Thoracic aorta (tissue), 2 donors: ENCODE data around the gene OLFM1. TPM values are rescaled to one million over a fixed set of nuclear protein-coding genes. Genes with fewer than 3 reads are reported as not detected.

Experiments used
- ATAC-seq: fragments of 150-250 bp; one replicate; pipeline ENCODE4 v1.8.0; 2017; ENCODE audit warnings: low read depth; ENCODE audit not compliant: insufficient number of reproducible peaks, low FRiP score
- DNase-seq: peaks from one replicate; pipeline ENCODE4 v3.0.0-alpha.2; 2020; ENCODE audit warnings: low spot score
- H3K27ac ChIP-seq, 2 donors: fragments of 200-600 bp; sonication (generic); 1 replicate in 1 of 2; 2 replicates in 1 of 2; pipeline ENCODE4 v1.5.1; 2016; ENCODE audit warnings: mild to moderate bottlenecking in 2 of 2, moderate library complexity in 2 of 2
- H3K27me3 ChIP-seq: fragments of 200-600 bp; sonication (generic); replicated peaks from 2 replicates; pipeline ENCODE4 v1.6.0; 2016; ENCODE audit warnings: mild to moderate bottlenecking; ENCODE audit not compliant: insufficient read depth
- H3K36me3 ChIP-seq: fragments of 200-600 bp; sonication (generic); one replicate; pipeline ENCODE4 v1.5.1; 2016
- H3K4me1 ChIP-seq, 2 donors: fragments of 200-600 bp; sonication (generic); 1 replicate in 1 of 2; 2 replicates in 1 of 2; pipeline versions ENCODE4 v1.5.1 to v1.6.0; 2016; ENCODE audit warnings: low read depth in 2 of 2, mild to moderate bottlenecking in 1 of 2; ENCODE audit not compliant: control insufficient read depth in 1 of 2
- H3K4me3 ChIP-seq: fragments of 200-600 bp; sonication (generic); 2 replicates; pipeline ENCODE4 v1.5.1; 2016; ENCODE audit warnings: mild to moderate bottlenecking
- H3K9me3 ChIP-seq: fragments of 200-600 bp; sonication (generic); 2 replicates; pipeline ENCODE4 v1.5.1; 2016
- total RNA-seq, 2 donors: library from RNA; depleted of rRNA; stranded (reverse); fragments of >200 nt; gene quantifications; one replicate each; pipeline versions ENCODE4 v1.1.0 to v1.2.3, GENCODE V29; 2016
- TF ChIP-seq, protein P1 (sequence below): fragments of 200-600 bp; sonication (generic); IDR thresholded peaks from one replicate; pipeline ENCODE4 v1.5.1; 2019; ENCODE audit warnings: antibody characterized with exemption

OLFM1 gene
- total RNA-seq, 2 donors from 2014 or later = 14.5 to 24.5 TPM

DNA sequence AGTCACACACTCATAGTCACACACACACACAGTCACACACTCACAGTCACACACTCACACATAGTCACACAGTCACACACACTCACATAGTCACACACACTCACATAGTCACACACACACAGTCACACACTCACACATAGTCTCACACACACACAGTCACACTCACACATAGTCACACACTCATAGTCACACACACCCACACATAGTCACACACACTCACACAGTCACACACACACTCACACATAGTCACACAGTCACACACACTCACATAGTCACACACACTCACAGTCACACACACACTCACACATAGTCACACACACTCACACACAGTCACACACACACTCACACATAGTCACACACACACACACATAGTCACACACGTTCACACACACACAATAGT is 4.1 kb downstream of the OLFM1 start:
- H3K27ac ChIP-seq = no peak overlapping the region
- no peaks in the 10 kb centered on the region for H3K36me3 ChIP-seq
- H3K9me3 ChIP-seq = no peaks in the 10 kb centered on the region
- H3K4me1 ChIP-seq = peaks cover 6 to 18% of the 10 kb centered on the region in 2 donors
- H3K4me3 ChIP-seq = no peak overlapping the region
- ATAC-seq (no peak), DNase-seq (no peak)
- TF ChIP-seq, protein P1, sequence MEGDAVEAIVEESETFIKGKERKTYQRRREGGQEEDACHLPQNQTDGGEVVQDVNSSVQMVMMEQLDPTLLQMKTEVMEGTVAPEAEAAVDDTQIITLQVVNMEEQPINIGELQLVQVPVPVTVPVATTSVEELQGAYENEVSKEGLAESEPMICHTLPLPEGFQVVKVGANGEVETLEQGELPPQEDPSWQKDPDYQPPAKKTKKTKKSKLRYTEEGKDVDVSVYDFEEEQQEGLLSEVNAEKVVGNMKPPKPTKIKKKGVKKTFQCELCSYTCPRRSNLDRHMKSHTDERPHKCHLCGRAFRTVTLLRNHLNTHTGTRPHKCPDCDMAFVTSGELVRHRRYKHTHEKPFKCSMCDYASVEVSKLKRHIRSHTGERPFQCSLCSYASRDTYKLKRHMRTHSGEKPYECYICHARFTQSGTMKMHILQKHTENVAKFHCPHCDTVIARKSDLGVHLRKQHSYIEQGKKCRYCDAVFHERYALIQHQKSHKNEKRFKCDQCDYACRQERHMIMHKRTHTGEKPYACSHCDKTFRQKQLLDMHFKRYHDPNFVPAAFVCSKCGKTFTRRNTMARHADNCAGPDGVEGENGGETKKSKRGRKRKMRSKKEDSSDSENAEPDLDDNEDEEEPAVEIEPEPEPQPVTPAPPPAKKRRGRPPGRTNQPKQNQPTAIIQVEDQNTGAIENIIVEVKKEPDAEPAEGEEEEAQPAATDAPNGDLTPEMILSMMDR = no peak
- H3K27me3 ChIP-seq = no peaks in the 10 kb centered on the region

DNA sequence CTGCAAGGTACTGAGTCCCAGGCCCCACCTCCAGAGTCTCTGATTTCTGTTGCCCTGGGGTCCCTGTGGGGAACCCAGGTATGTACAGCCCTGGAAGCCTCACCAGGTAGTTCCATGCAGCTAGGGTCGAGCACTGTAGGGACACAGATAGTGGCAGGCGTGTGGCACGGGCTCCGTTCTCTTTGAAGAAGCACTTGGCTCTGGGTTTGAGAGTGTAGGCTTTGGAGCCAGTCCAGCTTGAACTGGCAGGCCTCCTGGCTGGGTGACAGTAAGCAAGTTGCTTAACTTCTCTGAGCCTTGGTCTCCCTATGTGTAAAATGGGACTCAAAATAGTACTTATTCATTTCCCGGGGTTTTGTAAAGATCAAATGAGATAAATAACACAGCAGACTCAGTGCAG is 5.6 kb downstream of the OLFM1 start:
- no peak overlapping the region for H3K27ac ChIP-seq
- no peak for ATAC-seq
- no peaks in the 10 kb centered on the region for H3K36me3 ChIP-seq
- H3K4me3 ChIP-seq = no peak overlapping the region
- no peaks in the 10 kb centered on the region for H3K27me3 ChIP-seq
- peaks cover 0 to 7% of the 10 kb centered on the region in 2 donors for H3K4me1 ChIP-seq
- TF ChIP-seq, protein P1 = no peak
- no peak for DNase-seq
- H3K9me3 ChIP-seq = no peaks in the 10 kb centered on the region

DNA sequence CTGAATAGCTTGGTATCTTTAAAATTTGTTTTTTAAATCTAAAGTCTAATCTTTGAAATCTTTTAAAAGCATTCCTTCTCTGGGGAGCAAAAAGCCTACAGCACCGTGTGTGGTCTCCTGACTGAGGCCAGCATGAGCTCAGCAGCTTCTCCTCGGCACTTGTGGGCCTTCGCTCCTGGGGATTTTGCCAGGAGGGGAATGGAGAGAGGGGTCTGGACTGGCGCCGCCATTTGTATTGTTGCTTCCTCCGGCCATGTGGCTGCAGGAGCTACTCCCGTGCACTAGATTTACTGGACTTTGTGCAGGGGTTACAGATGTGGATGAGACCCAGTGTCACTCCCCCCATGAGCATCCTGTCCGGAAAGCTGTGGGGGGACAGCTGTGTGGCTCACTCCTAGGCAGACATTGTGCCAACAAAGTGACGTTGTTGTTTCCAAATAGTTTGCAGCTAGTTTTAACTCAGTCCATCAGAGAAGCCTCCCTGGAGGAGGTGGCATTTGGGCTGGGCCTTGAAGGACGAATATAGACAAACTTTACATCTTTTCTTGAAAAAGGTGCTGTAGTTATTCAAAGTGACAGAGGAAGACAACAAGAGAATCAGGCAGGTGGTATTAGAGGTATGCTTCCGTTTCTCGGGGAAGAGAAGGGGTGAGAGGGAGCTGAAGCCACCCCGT is 6.6 kb downstream of the OLFM1 start:
- Histone ChIP-seq H3K4me3 (no peak overlapping the region), H3K36me3 (no peaks in the 10 kb centered on the region), H3K27me3 (no peaks in the 10 kb centered on the region), H3K27ac (no peak overlapping the region), H3K4me1 (no peaks in the 10 kb centered on the region), H3K9me3 (no peaks in the 10 kb centered on the region)
- DNase-seq (no peak), ATAC-seq (no peak)
- TF ChIP-seq, protein P1 = no peak

DNA sequence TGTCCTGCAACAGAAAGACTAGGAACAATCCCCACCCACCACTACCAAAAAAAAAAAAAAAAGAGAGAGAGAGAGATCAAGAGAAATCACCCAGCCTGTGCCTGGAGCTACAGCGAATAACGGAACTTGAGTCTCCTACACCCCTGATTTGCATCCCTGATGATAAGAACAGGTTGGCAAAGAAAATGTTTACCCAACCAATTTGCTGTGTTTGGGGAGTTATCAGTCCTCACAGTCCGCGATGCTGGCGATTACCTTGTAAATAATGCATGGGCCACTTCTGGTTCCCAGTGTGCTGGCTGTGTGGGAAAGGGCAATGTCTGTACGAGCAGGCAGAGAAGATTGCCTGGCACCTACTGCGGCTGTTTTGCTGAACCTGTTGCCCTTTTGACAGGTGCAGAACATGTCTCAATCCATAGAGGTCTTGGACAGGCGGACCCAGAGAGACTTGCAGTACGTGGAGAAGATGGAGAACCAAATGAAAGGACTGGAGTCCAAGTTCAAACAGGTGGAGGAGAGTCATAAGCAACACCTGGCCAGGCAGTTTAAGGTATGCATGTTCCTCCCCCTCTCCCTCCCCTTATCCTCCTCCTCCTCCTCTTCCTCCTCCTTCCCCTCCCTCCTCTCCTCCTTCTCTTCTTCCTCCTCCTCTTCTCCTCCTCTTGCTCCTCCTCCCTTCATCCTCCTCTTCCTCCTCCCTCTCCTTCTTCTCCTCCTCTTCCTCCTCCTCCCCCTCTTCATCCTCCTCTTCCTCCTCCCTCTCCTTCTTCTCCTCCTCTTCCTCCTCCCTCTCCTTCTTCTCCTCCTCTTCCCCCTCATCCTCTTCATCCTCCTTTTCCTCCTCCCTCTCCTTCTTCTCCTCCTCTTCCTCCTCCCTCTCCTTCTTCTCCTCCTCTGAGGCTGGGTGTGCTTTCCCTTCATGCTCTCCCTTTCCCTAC is 8.3 kb downstream of the OLFM1 start:
- Histone ChIP-seq H3K9me3 (no peaks in the 10 kb centered on the region), H3K4me3 (no peak overlapping the region), H3K27me3 (no peaks in the 10 kb centered on the region), H3K27ac (no peak overlapping the region), H3K4me1 (no peaks in the 10 kb centered on the region), H3K36me3 (no peaks in the 10 kb centered on the region)
- TF ChIP-seq, protein P1 = no peak
- no peak for DNase-seq
- no peak for ATAC-seq

DNA sequence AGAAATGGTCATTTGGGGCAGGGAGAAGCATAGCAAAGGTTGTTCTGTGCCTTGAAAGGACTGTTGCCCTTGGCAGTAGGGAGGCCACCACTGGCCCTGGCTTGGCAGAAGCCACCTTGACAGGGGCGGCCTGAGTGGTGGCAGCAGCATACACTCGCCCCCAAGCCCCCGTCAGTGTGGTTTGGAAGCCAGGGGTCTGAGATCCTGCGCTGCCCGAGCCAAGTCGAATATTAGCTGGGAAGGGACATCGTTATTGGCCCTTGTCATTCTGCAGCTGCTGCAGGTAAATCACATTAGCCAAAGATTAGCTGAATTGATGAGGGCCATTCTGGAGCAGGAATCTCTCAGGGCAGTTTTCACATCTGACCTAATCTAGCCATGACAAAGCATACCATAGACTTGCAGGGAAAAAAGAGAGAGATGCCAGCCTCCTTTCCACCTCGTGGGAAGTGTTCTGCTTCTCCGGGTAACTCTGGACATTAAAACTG is 9.0 kb downstream of the OLFM1 start:
- Histone ChIP-seq H3K4me3 (no peak overlapping the region), H3K36me3 (no peaks in the 10 kb centered on the region), H3K9me3 (no peaks in the 10 kb centered on the region), H3K4me1 (no peaks in the 10 kb centered on the region), H3K27ac (no peak overlapping the region), H3K27me3 (no peaks in the 10 kb centered on the region)
- no peak for DNase-seq
- TF ChIP-seq, protein P1 = no peak
- ATAC-seq = no peak
